H1 (cell line): ENCODE measurements around the gene FBXW5. TPM values are rescaled to one million over a fixed set of nuclear protein-coding genes. Genes with fewer than 3 reads are reported as not detected.

ENCODE experiments used
- CTCF ChIA-PET: fragments of 300-600 bp; sonication (Branson Sonifier 250); formaldehyde crosslinking; loops from one replicate; lab custom pipeline; 2021; ENCODE audit not compliant: partially characterized antibody; lab: Charles Lee
- POLR2A ChIA-PET: fragments of 300-600 bp; sonication (Branson Sonifier 250); formaldehyde crosslinking; loops from one replicate; lab custom pipeline; 2021; ENCODE audit warnings: inconsistent platforms; ENCODE audit not compliant: partially characterized antibody; lab: Charles Lee
- DNase-seq, 2 experiments: peaks; one replicate each; pipeline versions ENCODE4 v3.0.0 to v3.0.0-alpha.2; 2010 to 2022; ENCODE audit warnings: low spot score in 2 of 2, low read depth in 1 of 2, mixed read lengths in 1 of 2
- FAIRE-seq: peaks from 2 replicates; lab custom pipeline; 2011; peaks lifted over from hg19 to GRCh38; lab: Jason Lieb, UNC
- H2AFZ ChIP-seq: 2 replicates; pipeline ENCODE4 v1.8.1; 2012; ENCODE audit warnings: low read length, inconsistent platforms
- H2AK5ac ChIP-seq: 2 replicates; pipeline ENCODE4 v1.6.1; 2013; ENCODE audit warnings: low read depth, low read length
- H2BK120ac ChIP-seq: replicated peaks from 2 replicates; pipeline ENCODE3; 2013; ENCODE audit warnings: low read depth, low read length, inconsistent platforms
- H2BK12ac ChIP-seq: 2 replicates; pipeline ENCODE4 v1.6.1; 2013; ENCODE audit warnings: low read depth, low read length
- H2BK15ac ChIP-seq: 2 replicates; pipeline ENCODE4 v1.6.1; 2013; ENCODE audit warnings: low read length
- H2BK20ac ChIP-seq: 2 replicates; pipeline ENCODE4 v1.6.1; 2013; ENCODE audit warnings: low read length
- H2BK5ac ChIP-seq: 2 replicates; pipeline ENCODE4 v1.6.1; 2013; ENCODE audit warnings: low read depth, low read length
- H3K14ac ChIP-seq: 2 replicates; pipeline ENCODE4 v1.6.1; 2013; ENCODE audit warnings: inconsistent platforms; ENCODE audit not compliant: insufficient read length
- H3K18ac ChIP-seq: 2 replicates; pipeline ENCODE4 v1.6.1; 2013; ENCODE audit warnings: low read length; ENCODE audit errors: extremely low read depth
- H3K23ac ChIP-seq: 2 replicates; pipeline ENCODE4 v1.6.1; 2013; ENCODE audit warnings: inconsistent platforms; ENCODE audit not compliant: insufficient read length
- H3K23me2 ChIP-seq: 2 replicates; pipeline ENCODE4 v1.6.1; 2013; ENCODE audit warnings: low read depth, low read length
- H3K27ac ChIP-seq: 2 replicates; pipeline ENCODE4 v1.6.1; 2011; ENCODE audit warnings: low read depth, low read length, inconsistent platforms
- H3K27me3 ChIP-seq, 4 experiments: replicated peaks in 1 of 4; 1 replicate in 1 of 4; 2 replicates in 3 of 4; pipeline versions ENCODE4 v1.6.1 to v1.8.1; 2011 to 2013; ENCODE audit warnings: low read length in 3 of 4, mild to moderate bottlenecking in 3 of 4, inconsistent platforms in 2 of 4, mixed read lengths in 2 of 4, moderate library complexity in 1 of 4; ENCODE audit not compliant: control insufficient read depth in 3 of 4, insufficient read depth in 3 of 4; ENCODE audit errors: extremely low read depth in 1 of 4
- H3K36me3 ChIP-seq, 4 experiments: 2 replicates each; pipeline versions ENCODE4 v1.6.1 to v1.8.1; 2011 to 2013; ENCODE audit warnings: mild to moderate bottlenecking in 4 of 4, low read length in 3 of 4, moderate library complexity in 2 of 4, control low read depth in 1 of 4, inconsistent platforms in 1 of 4; ENCODE audit not compliant: insufficient read depth in 4 of 4, control insufficient read depth in 2 of 4
- H3K4ac ChIP-seq: replicated peaks from 2 replicates; pipeline ENCODE3; 2013; ENCODE audit warnings: low read length, low read depth, mixed read lengths, inconsistent platforms; ENCODE audit not compliant: insufficient read length
- H3K4me1 ChIP-seq, 4 experiments: replicated peaks in 1 of 4; 1 replicate in 1 of 4; 2 replicates in 3 of 4; pipeline versions ENCODE4 v1.6.1 to v1.8.1; 2011 to 2013; ENCODE audit warnings: low read length in 3 of 4, inconsistent platforms in 2 of 4, mixed read lengths in 1 of 4; ENCODE audit not compliant: insufficient read depth in 4 of 4, control insufficient read depth in 3 of 4
- H3K4me2 ChIP-seq, 2 experiments: 2 replicates each; pipeline versions ENCODE4 v1.6.1 to v1.8.1; 2011 to 2013; ENCODE audit warnings: low read depth in 2 of 2, low read length in 2 of 2, control low read depth in 1 of 2, inconsistent platforms in 1 of 2, mild to moderate bottlenecking in 1 of 2; ENCODE audit not compliant: insufficient read depth in 1 of 2
- H3K4me3 ChIP-seq, 4 experiments: fragments of 200-600, 300-600 bp in 1 of 4; sonication (generic), shearing (Covaris generic), sonication (Bioruptor Twin) in 1 of 4; 2 replicates each; pipeline versions ENCODE4 v1.5.1 to v1.8.1; 2011 to 2016; ENCODE audit warnings: low read length in 4 of 4, low read depth in 3 of 4, control low read depth in 2 of 4, inconsistent platforms in 2 of 4, mild to moderate bottlenecking in 2 of 4, mixed read lengths in 1 of 4, moderate library complexity in 1 of 4; ENCODE audit not compliant: insufficient read depth in 2 of 4; ENCODE audit errors: extremely low read depth in 1 of 4
- H3K56ac ChIP-seq: replicated peaks from 2 replicates; pipeline ENCODE3; 2013; ENCODE audit warnings: low read depth, mild to moderate bottlenecking, mixed read lengths, low read length, inconsistent platforms; ENCODE audit not compliant: insufficient read length
- H3K79me1 ChIP-seq: 2 replicates; pipeline ENCODE4 v1.6.1; 2013; ENCODE audit warnings: low read depth, low read length, control low read depth
- H3K79me2 ChIP-seq, 2 experiments: 2 replicates each; pipeline versions ENCODE4 v1.6.1 to v1.8.1; 2012 to 2013; ENCODE audit warnings: low read length in 2 of 2, mild to moderate bottlenecking in 2 of 2, inconsistent platforms in 1 of 2; ENCODE audit not compliant: insufficient read depth in 2 of 2, control insufficient read depth in 1 of 2
- H3K9ac ChIP-seq, 4 experiments: replicated peaks in 1 of 4; 1 replicate in 1 of 4; 2 replicates in 3 of 4; pipeline versions ENCODE4 v1.6.1 to v1.8.1; 2011 to 2013; ENCODE audit warnings: low read depth in 3 of 4, low read length in 3 of 4, control low read depth in 2 of 4, mild to moderate bottlenecking in 2 of 4, moderate library complexity in 2 of 4, inconsistent platforms in 1 of 4; ENCODE audit errors: extremely low read depth in 1 of 4
- H3K9me3 ChIP-seq, 2 experiments: 2 replicates each; pipeline versions ENCODE4 v1.6.1 to v1.8.1; 2012 to 2013; ENCODE audit warnings: mild to moderate bottlenecking in 2 of 2, moderate library complexity in 2 of 2, control low read depth in 1 of 2, inconsistent platforms in 1 of 2, low read depth in 1 of 2, low read length in 1 of 2, mixed read lengths in 1 of 2; ENCODE audit not compliant: insufficient read depth in 2 of 2
- H4K20me1 ChIP-seq, 2 experiments: replicated peaks in 1 of 2; 2 replicates each; pipeline versions ENCODE3 to v1.8.1; 2011 to 2013; ENCODE audit warnings: inconsistent platforms in 2 of 2, low read length in 2 of 2, mild to moderate bottlenecking in 1 of 2; ENCODE audit not compliant: insufficient read depth in 2 of 2, control insufficient read depth in 1 of 2
- H4K5ac ChIP-seq: 2 replicates; pipeline ENCODE4 v1.6.1; 2013; ENCODE audit warnings: low read length, low read depth, mixed read lengths, inconsistent platforms; ENCODE audit not compliant: insufficient read length
- H4K8ac ChIP-seq: 2 replicates; pipeline ENCODE4 v1.8.0; 2013; ENCODE audit warnings: mild to moderate bottlenecking, moderate library complexity, low read length, inconsistent platforms; ENCODE audit not compliant: insufficient read depth; ENCODE audit errors: extremely low read depth
- H4K91ac ChIP-seq: replicated peaks from 2 replicates; pipeline ENCODE3; 2013; ENCODE audit warnings: low read length, mixed read lengths, inconsistent platforms; ENCODE audit not compliant: insufficient read length
- CTBP2 ChIP-seq: IDR thresholded peaks from 2 replicates; pipeline ENCODE4 v1.7.0; 2011; ENCODE audit warnings: borderline replicate concordance, mild to moderate bottlenecking, moderate library complexity, mixed read lengths, low read length; ENCODE audit not compliant: insufficient read depth, insufficient read length
- KDM1A ChIP-seq: fragments of 200-600, 300-600 bp; sonication (generic); IDR thresholded peaks from 2 replicates; pipeline ENCODE4 v1.7.1; 2016; ENCODE audit warnings: mild to moderate bottlenecking, low read length, borderline replicate concordance
- PHF8 ChIP-seq: fragments of 200-600 bp; sonication (generic); conservative IDR thresholded peaks from 2 replicates; pipeline ENCODE4 v1.7.1; 2012; ENCODE audit warnings: low read depth, mild to moderate bottlenecking, inconsistent platforms, low read length, moderate library complexity
- POLR2AphosphoS5 ChIP-seq: IDR thresholded peaks from 2 replicates; pipeline ENCODE4 v1.6.1; 2011; ENCODE audit warnings: low read depth, low read length
- POU5F1 ChIP-seq: IDR thresholded peaks from 2 replicates; pipeline ENCODE4 v1.6.1; 2011; ENCODE audit warnings: low read depth, mild to moderate bottlenecking, low read length, moderate library complexity
- RFX5 ChIP-seq: IDR thresholded peaks from 2 replicates; pipeline ENCODE4 v1.6.1; 2011; ENCODE audit warnings: low read depth, low read length, improper control_type of control experiment, borderline replicate concordance
- SIN3A ChIP-seq, 2 experiments: IDR thresholded peaks in 1 of 2; conservative IDR thresholded peaks in 1 of 2; 2 replicates each; pipeline ENCODE4 v1.6.1; 2011 to 2012; ENCODE audit warnings: low read length in 2 of 2, improper control_type of control experiment in 1 of 2, low read depth in 1 of 2, mild to moderate bottlenecking in 1 of 2
- TEAD4 ChIP-seq: IDR thresholded peaks from 2 replicates; pipeline ENCODE4 v1.6.1; 2012; ENCODE audit warnings: low read depth, low read length, inconsistent platforms, mixed read lengths
- WGBS, 2 experiments: shearing (Covaris generic) in 1 of 2; methylation state at CpG; one replicate each; pipeline versions ENCODE4 v1.1.6 to v1.1.7; 2013 to 2015; ENCODE audit warnings: low lambda C conversion rate in 2 of 2, mixed read lengths in 2 of 2, inconsistent platforms in 1 of 2, low coverage in 1 of 2, missing lambda C conversion rate in 1 of 2; ENCODE audit not compliant: insufficient replicate concordance in 2 of 2, insufficient coverage in 1 of 2, insufficient read length in 1 of 2; ENCODE audit errors: extremely low coverage in 1 of 2, missing lambda C conversion rate in 1 of 2; 5-methylcytosine and 5-hydroxymethylcytosine counted together
- polyA plus RNA-seq, 7 experiments: library from polyadenylated mRNA; depleted of rRNA in 3 of 7; stranded (reverse) in 5 of 7; unstranded in 2 of 7; fragments of >200 nt in 5 of 7; fragments of 200-250 nt in 2 of 7; gene quantifications; 1 replicate in 5 of 7; 2 replicates in 1 of 7; 4 replicates in 1 of 7; pipeline versions ENCODE4 v1.2.1 to v1.2.3, GENCODE V29; 2011 to 2013; ENCODE audit warnings: missing spikeins in 2 of 7, mixed read lengths in 2 of 7
- total RNA-seq: library from RNA; stranded (reverse); fragmentation: NEBNext Ultra II Directional; extraction: Animal tissue kit (Norgen Biotek cat#: 25700); gene quantifications from 2 replicates; pipeline ENCODE4 v1.2.1, GENCODE V29; 2021
- TF ChIP-seq, protein P1 (sequence below): IDR thresholded peaks from 2 replicates; pipeline ENCODE4 v1.6.1; 2012; ENCODE audit warnings: inconsistent platforms

The FBXW5 gene
- total and polyA plus RNA-seq, 2 of the 8 experiments (the other 6 are each of a cell fraction or from before 2014, with no cell fraction given), result 49.0 to 71.0 TPM

DNA sequence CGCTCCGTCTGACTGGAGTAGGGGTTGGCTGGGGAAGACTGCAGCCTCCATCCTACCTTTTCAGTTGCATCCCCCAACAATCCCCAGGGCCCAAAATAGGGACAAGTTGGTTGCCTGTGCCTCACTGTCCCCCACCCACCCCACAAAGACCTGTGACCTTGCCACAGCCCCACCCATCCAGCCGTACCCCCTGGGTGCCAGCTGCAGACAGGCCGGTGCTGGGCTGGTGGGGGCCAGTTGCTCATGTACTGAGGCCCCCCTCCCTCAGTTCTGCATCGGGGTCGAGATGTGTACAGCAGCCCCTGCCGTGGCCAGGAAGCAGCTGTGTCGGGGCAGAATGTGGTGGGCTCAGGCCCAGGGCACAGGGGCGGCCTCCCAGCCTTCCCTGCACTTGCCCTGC is 38.6 kb upstream of the FBXW5 start:
- Histone ChIP-seq H3K4me2 (no peak overlapping the region), H4K91ac (no peak overlapping the region)

More for the DNA sequence above, 38.6 kb upstream of the FBXW5 start:
- 0 out of 2 replicates have a peak overlapping the region, but pooled peaks have one; percentile 53 for H2AK5ac ChIP-seq
- no peaks in the 10 kb centered on the region for H3K9me3 ChIP-seq
- H3K4ac ChIP-seq, result no peak overlapping the region
- TF ChIP-seq PHF8, result no peak
- TF ChIP-seq POLR2AphosphoS5, result no peak
- TF ChIP-seq TEAD4, result no peak
- no peak for TF ChIP-seq RFX5
- TF ChIP-seq CTBP2, result no peak
- TF ChIP-seq SIN3A (conservative IDR thresholded peaks at IDR 0.05 in 1 of 2, IDR thresholded peaks at IDR 0.05 in 1 of 2; ENCODE audit: low read depth in 1 of 2, low read length in 2 of 2), result no peak
- TF ChIP-seq, protein P1, sequence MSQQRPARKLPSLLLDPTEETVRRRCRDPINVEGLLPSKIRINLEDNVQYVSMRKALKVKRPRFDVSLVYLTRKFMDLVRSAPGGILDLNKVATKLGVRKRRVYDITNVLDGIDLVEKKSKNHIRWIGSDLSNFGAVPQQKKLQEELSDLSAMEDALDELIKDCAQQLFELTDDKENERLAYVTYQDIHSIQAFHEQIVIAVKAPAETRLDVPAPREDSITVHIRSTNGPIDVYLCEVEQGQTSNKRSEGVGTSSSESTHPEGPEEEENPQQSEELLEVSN, result no peak
- TF ChIP-seq KDM1A, result no peak
- TF ChIP-seq POU5F1, result no peak
- no peak overlapping the region for H3K27ac ChIP-seq
- DNase-seq (no peak), FAIRE-seq (no peak)
- no peak overlapping the region for H2BK120ac ChIP-seq
- H3K79me1 ChIP-seq, result no peaks in the 10 kb centered on the region
- 95% methylated on average over 9 of the region's 9 CpGs; no CpG with 5 or more reads in 1 of the 2 experiments for WGBS, 2 experiments
- H3K27me3 ChIP-seq, result peaks cover 13 to 38% (median 35%) of the 10 kb centered on the region in 4 experiments
- POLR2A ChIA-PET, result no interaction called here
- no peak overlapping the region for H2BK5ac ChIP-seq
- CTCF ChIA-PET, result no interaction called here
- no peak overlapping the region for H4K8ac ChIP-seq
- no peaks in the 10 kb centered on the region for H3K36me3 ChIP-seq
- no peak overlapping the region for H2BK12ac ChIP-seq
- peaks cover 0 to 6% (median 4%) of the 10 kb centered on the region in 4 experiments; a peak in 4 of 7 replicates for H3K4me1 ChIP-seq
- peaks cover 0 to 1% of the 10 kb centered on the region in 2 experiments for H4K20me1 ChIP-seq
- no peak overlapping the region for H2BK15ac ChIP-seq
- H3K18ac ChIP-seq, result no peak overlapping the region
- no peak overlapping the region for H4K5ac ChIP-seq
- no peak overlapping the region for H2AFZ ChIP-seq
- H3K9ac ChIP-seq, result no peak overlapping the region
- no peak overlapping the region for H3K23ac ChIP-seq
- no peaks in the 10 kb centered on the region for H3K79me2 ChIP-seq
- no peak overlapping the region for H2BK20ac ChIP-seq
- H3K4me3 ChIP-seq, result no peak overlapping the region
- H3K23me2 ChIP-seq, result peaks cover 13% of the 10 kb centered on the region; the same call in 1 of the 2 replicates
- H3K56ac ChIP-seq, result no peak overlapping the region
- H3K14ac ChIP-seq, result no peak overlapping the region
